HG03196 (cell line): ENCODE results near the gene NHSL1.

ENCODE experiments used
- ATAC-seq: cut with Tn5 transposase; IDR thresholded peaks from one replicate; pipeline ENCODE4 v1.9.1; 2021; ENCODE audit not compliant: unreplicated experiment

The NHSL1 gene

GRCh38 chr6:138499303-138500018 is at the start of gene NHSL1:
Gene NHSL1, minus strand, starts transcription at chr6:138499494. Its CDS starts 204 bp downstream, at chr6:138499290.
- peak; percentile 97 for ATAC-seq

GRCh38 chr6:138546733-138547185 is 47.5 kb upstream of the NHSL1 start:
- no peak for ATAC-seq

- no peak for ATAC-seq
These were observed 46.3 kb upstream of the NHSL1 start for GRCh38 chr6:138545621-138545980.

GRCh38 chr6:138544501-138544900 is 45.2 kb upstream of the NHSL1 start:
- ATAC-seq, result no peak

- no peak for ATAC-seq
These were observed 44.4 kb upstream of the NHSL1 start for GRCh38 chr6:138543657-138544056.

- no peak for ATAC-seq
These were observed 42.7 kb upstream of the NHSL1 start for GRCh38 chr6:138541823-138542481.

GRCh38 chr6:138540468-138540867 is 41.2 kb upstream of the NHSL1 start:
- no peak for ATAC-seq

GRCh38 chr6:138539876-138540275 is 40.6 kb upstream of the NHSL1 start:
- no peak for ATAC-seq

- ATAC-seq, result no peak
These were observed 39.2 kb upstream of the NHSL1 start for GRCh38 chr6:138538390-138539031.

GRCh38 chr6:138537106-138537505 is 37.8 kb upstream of the NHSL1 start:
- no peak for ATAC-seq

GRCh38 chr6:138535728-138536455 is 36.6 kb upstream of the NHSL1 start:
- no peak for ATAC-seq

- ATAC-seq, result no peak
These were observed 34.4 kb upstream of the NHSL1 start for GRCh38 chr6:138533667-138534066.

GRCh38 chr6:138531387-138531786 is 32.1 kb upstream of the NHSL1 start:
- ATAC-seq, result no peak

GRCh38 chr6:138529478-138529877 is 30.2 kb upstream of the NHSL1 start:
- ATAC-seq, result no peak

- no peak for ATAC-seq
These were observed 29.7 kb upstream of the NHSL1 start for GRCh38 chr6:138528956-138529355.

GRCh38 chr6:138528137-138528536 is 28.8 kb upstream of the NHSL1 start:
- no peak for ATAC-seq

- no peak for ATAC-seq
These were observed 28.3 kb upstream of the NHSL1 start for GRCh38 chr6:138527411-138528088.

GRCh38 chr6:138526822-138527235 is 27.5 kb upstream of the NHSL1 start:
- ATAC-seq, result no peak

- no peak for ATAC-seq
These were observed 26.1 kb upstream of the NHSL1 start for GRCh38 chr6:138525355-138525754.

GRCh38 chr6:138524526-138524925 is 25.2 kb upstream of the NHSL1 start:
- no peak for ATAC-seq
